Breast epithelium (tissue), 3 donors: ENCODE data around the gene GPC5.

ENCODE experiments used
- POLR2A ChIP-seq: fragments of 450-650 bp; IDR thresholded peaks from one replicate; pipeline ENCODE4 v1.6.1; 2016; ENCODE audit warnings: antibody characterized with exemption, mild to moderate bottlenecking, moderate library complexity
- TF ChIP-seq, protein P1 (sequence below), 3 donors: fragments of 450-650 bp; IDR thresholded peaks; one replicate each; pipeline ENCODE4 v1.5.1; 2016 to 2017; ENCODE audit warnings: antibody characterized with exemption in 3 of 3, mild to moderate bottlenecking in 3 of 3, moderate library complexity in 3 of 3

DNA sequence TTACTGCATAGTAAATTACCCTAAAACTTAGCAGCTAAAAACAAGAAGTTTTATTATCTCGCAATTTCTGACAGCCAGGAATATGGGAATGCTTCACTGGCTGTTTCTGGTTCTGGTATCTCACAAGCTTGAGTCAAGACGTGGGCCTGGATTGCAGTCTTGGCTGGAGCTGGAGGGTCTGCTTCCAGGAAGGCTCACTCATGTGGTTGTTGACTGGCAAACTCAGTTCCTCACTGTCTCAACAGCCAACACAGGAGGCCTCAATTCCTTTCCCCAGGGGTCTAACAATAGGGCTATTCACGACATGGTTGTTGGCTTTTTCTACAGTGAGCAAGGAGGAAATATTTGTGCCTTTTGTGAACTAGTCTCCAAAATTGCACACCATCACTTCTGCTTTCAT, 146.3 kb downstream of the GPC5 start:
- TF ChIP-seq POLR2A, result no peak
- TF ChIP-seq, protein P1, sequence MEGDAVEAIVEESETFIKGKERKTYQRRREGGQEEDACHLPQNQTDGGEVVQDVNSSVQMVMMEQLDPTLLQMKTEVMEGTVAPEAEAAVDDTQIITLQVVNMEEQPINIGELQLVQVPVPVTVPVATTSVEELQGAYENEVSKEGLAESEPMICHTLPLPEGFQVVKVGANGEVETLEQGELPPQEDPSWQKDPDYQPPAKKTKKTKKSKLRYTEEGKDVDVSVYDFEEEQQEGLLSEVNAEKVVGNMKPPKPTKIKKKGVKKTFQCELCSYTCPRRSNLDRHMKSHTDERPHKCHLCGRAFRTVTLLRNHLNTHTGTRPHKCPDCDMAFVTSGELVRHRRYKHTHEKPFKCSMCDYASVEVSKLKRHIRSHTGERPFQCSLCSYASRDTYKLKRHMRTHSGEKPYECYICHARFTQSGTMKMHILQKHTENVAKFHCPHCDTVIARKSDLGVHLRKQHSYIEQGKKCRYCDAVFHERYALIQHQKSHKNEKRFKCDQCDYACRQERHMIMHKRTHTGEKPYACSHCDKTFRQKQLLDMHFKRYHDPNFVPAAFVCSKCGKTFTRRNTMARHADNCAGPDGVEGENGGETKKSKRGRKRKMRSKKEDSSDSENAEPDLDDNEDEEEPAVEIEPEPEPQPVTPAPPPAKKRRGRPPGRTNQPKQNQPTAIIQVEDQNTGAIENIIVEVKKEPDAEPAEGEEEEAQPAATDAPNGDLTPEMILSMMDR (IDR thresholded peaks at IDR 0.05), result no peak
